Parathyroid adenoma (tissue), 2 donors: Measurements from ENCODE around the gene AAR2.

ENCODE experiments used
- H2AFZ ChIP-seq: fragments of 300-600 bp; sonication (generic); one replicate; pipeline ENCODE4 v1.7.0; 2017; ENCODE audit warnings: antibody characterized with exemption, mild to moderate bottlenecking
- H3K27ac ChIP-seq: fragments of 300-600 bp; sonication (generic); one replicate; pipeline ENCODE4 v1.7.0; 2017
- H3K27me3 ChIP-seq: fragments of 300-600 bp; sonication (generic); one replicate; pipeline ENCODE4 v1.7.0; 2017; ENCODE audit warnings: low read length; ENCODE audit not compliant: control insufficient read depth, insufficient read depth
- H3K36me3 ChIP-seq: fragments of 300-600 bp; sonication (generic); one replicate; pipeline ENCODE4 v1.7.0; 2017; ENCODE audit warnings: low read length; ENCODE audit not compliant: control insufficient read depth, insufficient read depth
- H3K4me1 ChIP-seq: fragments of 300-600 bp; sonication (generic); one replicate; pipeline ENCODE4 v1.7.0; 2017; ENCODE audit warnings: control low read depth
- H3K4me2 ChIP-seq: fragments of 300-600 bp; sonication (generic); one replicate; pipeline ENCODE4 v1.7.0; 2017; ENCODE audit warnings: low read length
- H3K4me3 ChIP-seq: fragments of 300-600 bp; sonication (generic); one replicate; pipeline ENCODE4 v1.7.0; 2017; ENCODE audit warnings: low read depth, low read length
- H3K79me2 ChIP-seq: fragments of 300-600 bp; sonication (generic); one replicate; pipeline ENCODE4 v1.7.0; 2017; ENCODE audit warnings: control low read depth
- H3K9ac ChIP-seq: fragments of 300-600 bp; sonication (generic); one replicate; pipeline ENCODE4 v1.7.0; 2017; ENCODE audit warnings: mild to moderate bottlenecking
- H3K9me3 ChIP-seq: fragments of 300-600 bp; sonication (generic); one replicate; pipeline ENCODE4 v1.7.0; 2017; ENCODE audit warnings: low read length; ENCODE audit not compliant: control insufficient read depth
- TF ChIP-seq, protein P1 (sequence below): fragments of 300-600 bp; sonication (generic); IDR thresholded peaks from one replicate; pipeline ENCODE4 v1.7.0; 2017; ENCODE audit warnings: antibody characterized with exemption, mild to moderate bottlenecking
- donor health status: primary hyperparathyroidism.

AAR2 gene

DNA sequence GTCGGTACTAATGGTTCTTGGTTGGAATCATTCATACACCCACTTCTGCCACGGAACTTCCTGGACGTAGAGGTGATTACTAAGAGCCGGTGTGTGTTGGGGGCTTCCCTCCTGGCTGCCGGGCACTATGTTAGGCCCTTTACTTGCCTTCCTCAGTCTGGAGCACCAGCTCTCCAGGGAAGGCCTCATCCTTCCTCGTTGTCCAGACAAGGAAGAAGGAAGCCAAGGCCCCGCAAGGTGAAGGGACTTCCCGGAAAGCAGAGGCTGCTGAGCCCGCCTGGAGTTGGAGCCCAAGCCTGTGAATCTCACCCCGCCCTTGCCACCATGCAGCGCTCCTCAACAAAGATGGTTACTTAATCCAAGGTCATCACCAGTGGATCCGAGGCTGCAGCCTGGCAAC lies 26.2 kb downstream of the AAR2 start:
- no peaks in the 10 kb centered on the region for H3K9me3 ChIP-seq
- no peaks in the 10 kb centered on the region for H3K27me3 ChIP-seq
- TF ChIP-seq, protein P1, sequence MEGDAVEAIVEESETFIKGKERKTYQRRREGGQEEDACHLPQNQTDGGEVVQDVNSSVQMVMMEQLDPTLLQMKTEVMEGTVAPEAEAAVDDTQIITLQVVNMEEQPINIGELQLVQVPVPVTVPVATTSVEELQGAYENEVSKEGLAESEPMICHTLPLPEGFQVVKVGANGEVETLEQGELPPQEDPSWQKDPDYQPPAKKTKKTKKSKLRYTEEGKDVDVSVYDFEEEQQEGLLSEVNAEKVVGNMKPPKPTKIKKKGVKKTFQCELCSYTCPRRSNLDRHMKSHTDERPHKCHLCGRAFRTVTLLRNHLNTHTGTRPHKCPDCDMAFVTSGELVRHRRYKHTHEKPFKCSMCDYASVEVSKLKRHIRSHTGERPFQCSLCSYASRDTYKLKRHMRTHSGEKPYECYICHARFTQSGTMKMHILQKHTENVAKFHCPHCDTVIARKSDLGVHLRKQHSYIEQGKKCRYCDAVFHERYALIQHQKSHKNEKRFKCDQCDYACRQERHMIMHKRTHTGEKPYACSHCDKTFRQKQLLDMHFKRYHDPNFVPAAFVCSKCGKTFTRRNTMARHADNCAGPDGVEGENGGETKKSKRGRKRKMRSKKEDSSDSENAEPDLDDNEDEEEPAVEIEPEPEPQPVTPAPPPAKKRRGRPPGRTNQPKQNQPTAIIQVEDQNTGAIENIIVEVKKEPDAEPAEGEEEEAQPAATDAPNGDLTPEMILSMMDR: no peak

DNA sequence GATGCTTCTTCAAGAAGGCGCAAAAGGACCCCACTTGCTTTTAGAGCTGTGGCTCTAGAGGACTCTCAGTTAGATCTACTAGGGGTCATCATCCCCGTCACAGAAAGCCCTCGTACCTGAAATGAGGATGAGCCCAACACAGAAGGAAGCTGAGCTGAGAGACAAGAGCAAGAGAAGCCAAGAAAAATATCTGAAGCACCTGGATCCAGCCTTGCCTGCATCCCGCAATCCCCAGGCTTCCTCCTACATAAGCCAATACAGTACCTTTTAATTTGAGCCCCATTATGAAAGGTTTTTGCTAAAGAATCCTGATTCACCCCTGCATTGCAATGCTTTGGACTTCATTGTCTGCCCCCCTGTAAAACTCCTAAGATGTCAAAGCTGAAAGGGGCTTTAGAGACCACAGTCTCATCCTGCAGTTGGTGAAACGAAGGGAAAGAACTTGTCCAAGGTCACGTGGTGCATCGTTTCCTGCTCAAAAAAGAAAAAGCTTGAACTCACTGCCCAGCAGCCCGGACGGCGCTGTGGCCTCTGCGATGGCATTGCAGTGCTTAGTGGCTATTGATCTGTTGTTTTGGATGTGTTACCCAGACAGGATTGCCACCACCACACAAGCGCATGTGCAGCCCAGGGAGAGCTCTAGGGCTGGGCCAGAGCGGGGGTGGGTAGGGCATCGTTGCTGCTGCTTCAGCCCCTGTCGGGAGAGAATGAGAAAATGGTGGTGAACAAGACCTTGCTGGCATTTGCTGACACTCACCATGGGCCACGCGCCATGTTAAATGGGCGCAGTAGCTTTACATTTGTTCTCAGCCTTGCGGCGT lies 28.4 kb downstream of the AAR2 start:
- Histone ChIP-seq H2AFZ (no peak overlapping the region), H3K4me2 (no peak overlapping the region), H3K9ac (no peak overlapping the region), H3K27ac (no peak overlapping the region), H3K4me1 (no peaks in the 10 kb centered on the region), H3K27me3 (no peaks in the 10 kb centered on the region), H3K79me2 (no peaks in the 10 kb centered on the region), H3K4me3 (no peak overlapping the region), H3K36me3 (no peaks in the 10 kb centered on the region), H3K9me3 (no peaks in the 10 kb centered on the region)
- TF ChIP-seq, protein P1: no peak

More for the DNA sequence above, 26.2 kb downstream of the AAR2 start:
- H3K4me1 ChIP-seq: no peaks in the 10 kb centered on the region
- H3K27ac ChIP-seq: no peak overlapping the region
- H3K9ac ChIP-seq: no peak overlapping the region
- H3K36me3 ChIP-seq: no peaks in the 10 kb centered on the region
- no peaks in the 10 kb centered on the region for H3K79me2 ChIP-seq
- no peak overlapping the region for H3K4me3 ChIP-seq
- no peak overlapping the region for H2AFZ ChIP-seq
- no peak overlapping the region for H3K4me2 ChIP-seq

DNA sequence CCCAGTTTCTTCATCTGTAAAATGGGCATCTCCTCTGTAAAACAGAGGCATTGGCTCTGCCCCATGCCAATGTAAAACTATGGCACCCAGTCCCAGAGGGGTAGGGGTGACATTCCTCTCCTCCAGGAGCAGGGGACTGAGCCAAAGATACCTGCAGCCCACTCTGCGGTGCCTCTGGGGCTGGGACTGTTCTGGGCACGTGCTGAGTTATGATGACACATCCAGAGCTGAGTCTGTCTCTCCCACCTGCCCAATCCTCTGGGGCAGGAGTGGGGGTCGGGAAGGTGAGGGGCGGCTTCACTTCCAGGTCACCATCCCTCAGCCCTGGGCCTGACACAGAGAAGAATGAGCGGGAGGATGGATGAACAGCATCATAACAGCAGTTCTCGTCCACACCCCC lies 29.9 kb downstream of the AAR2 start:
- Histone ChIP-seq H3K27ac (no peak overlapping the region), H3K4me3 (no peak overlapping the region), H3K36me3 (no peaks in the 10 kb centered on the region), H3K9ac (no peak overlapping the region), H2AFZ (no peak overlapping the region), H3K4me1 (no peaks in the 10 kb centered on the region), H3K79me2 (no peaks in the 10 kb centered on the region), H3K4me2 (no peak overlapping the region), H3K27me3 (no peaks in the 10 kb centered on the region), H3K9me3 (no peaks in the 10 kb centered on the region)
- TF ChIP-seq, protein P1: no peak

DNA sequence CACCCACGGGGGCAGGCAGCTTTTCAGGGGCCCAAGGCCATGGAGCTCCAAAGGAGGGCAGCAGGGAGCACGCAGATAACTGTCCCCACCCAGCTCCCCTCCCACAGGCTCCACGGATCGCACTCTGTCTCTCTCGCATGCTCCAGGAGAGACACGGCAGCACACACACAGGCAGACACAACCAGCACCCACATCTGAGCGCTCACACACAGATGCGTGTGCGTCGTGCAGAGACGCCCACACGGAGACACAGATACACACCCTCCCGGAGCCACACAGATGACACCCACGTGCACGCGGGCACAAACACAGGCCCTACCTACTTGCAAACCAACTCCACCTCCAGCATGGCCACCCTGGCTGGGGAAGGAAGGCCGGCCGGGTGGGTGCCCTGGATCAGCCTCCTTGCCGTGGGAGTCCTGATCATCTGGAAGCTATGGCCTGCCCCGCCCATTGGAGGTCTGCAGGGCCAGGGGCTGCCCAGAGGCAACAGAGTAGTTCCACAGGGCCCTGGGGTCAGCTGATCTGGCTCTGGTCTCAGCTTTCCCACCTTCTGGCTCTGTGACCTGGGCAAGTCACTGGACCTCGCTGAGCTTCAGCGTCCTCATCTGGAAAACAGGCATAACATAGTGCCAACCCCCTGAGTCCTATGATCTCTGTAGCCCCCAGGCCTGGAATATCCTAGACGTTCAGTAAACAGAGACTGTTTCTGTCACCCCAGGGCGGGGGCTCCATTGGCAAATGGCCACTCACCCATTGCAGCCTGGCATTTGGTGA lies 31.5 kb downstream of the AAR2 start:
- TF ChIP-seq, protein P1: no peak
- no peak overlapping the region for H3K4me3 ChIP-seq
- no peaks in the 10 kb centered on the region for H3K9me3 ChIP-seq
- no peaks in the 10 kb centered on the region for H3K79me2 ChIP-seq
- no peak overlapping the region for H3K4me2 ChIP-seq
- H3K27ac ChIP-seq: no peak overlapping the region
- H2AFZ ChIP-seq: no peak overlapping the region
- no peaks in the 10 kb centered on the region for H3K27me3 ChIP-seq
- no peak overlapping the region for H3K9ac ChIP-seq
- no peaks in the 10 kb centered on the region for H3K36me3 ChIP-seq
- H3K4me1 ChIP-seq: no peaks in the 10 kb centered on the region
